Stimulated activated naive CD4-positive, alpha-beta T cell (primary cell): Measurements from ENCODE around the gene ZNF155.
"Not testable (repeated sequence)": the region's sequence is repeated elsewhere in the genome, so short reads cannot be mapped to it uniquely, and the experiment has no call there.

Experiments used
- DNase-seq, 6 experiments: peaks; one replicate each; lab custom pipeline; 2025; lab: John Stamatoyannopoulos, UW

Gene ZNF155

GRCh38 chr19:43983912-43984686, at the start of gene ZNF155:
ZNF155 (plus strand) TSS chr19:43984188; CDS start chr19:43988544, 4,356 bp downstream.
- peak; percentile 41 to 74 (median 56) for DNase-seq

GRCh38 chr19:43934985-43935708, 48.8 kb upstream of the ZNF155 start, which contains the start of gene ZNF45:
ZNF45 (minus strand) TSS chr19:43935282; CDS start chr19:43922185, 13,097 bp downstream.
- peak; percentile 72 to 87 (median 81) for DNase-seq

- peak in 1 of 6 experiments; percentile 1 for DNase-seq
These were observed 47.8 kb upstream of the ZNF155 start for GRCh38 chr19:43936188-43936587.

- DNase-seq, result no peak
These were observed 44.3 kb upstream of the ZNF155 start for GRCh38 chr19:43939557-43940260.

- DNase-seq, result no peak
These were observed 43.3 kb upstream of the ZNF155 start for GRCh38 chr19:43940719-43941118.

- no peak for DNase-seq
These were observed 42.8 kb upstream of the ZNF155 start for GRCh38 chr19:43941209-43941608.

- DNase-seq, result not testable (repeated sequence)
These were observed 36.6 kb upstream of the ZNF155 start for GRCh38 chr19:43947412-43947811.

- not testable (repeated sequence) for DNase-seq
These were observed 34.2 kb upstream of the ZNF155 start for GRCh38 chr19:43949803-43950202.

GRCh38 chr19:43950834-43951645, 32.9 kb upstream of the ZNF155 start, which contains the start of gene ZNF221:
ZNF221 (plus strand) TSS chr19:43951228; CDS start chr19:43962727, 11,499 bp downstream.
- DNase-seq, result peak in 4 of 6 experiments; percentile 16 to 40 (median 30)

- DNase-seq, result no peak
These were observed 27.2 kb upstream of the ZNF155 start for GRCh38 chr19:43956827-43957226.

GRCh38 chr19:43957891-43958290, 26.1 kb upstream of the ZNF155 start:
- no peak for DNase-seq

GRCh38 chr19:43960411-43960810, 23.6 kb upstream of the ZNF155 start:
- DNase-seq, result no peak

- DNase-seq, result no peak
These were observed 17.8 kb upstream of the ZNF155 start for GRCh38 chr19:43966079-43966694.

- no peak for DNase-seq
These were observed 7.3 kb upstream of the ZNF155 start for GRCh38 chr19:43976732-43977131.

- peak in 1 of 6 experiments; percentile 15 for DNase-seq
These were observed 460 bp upstream of the ZNF155 start for GRCh38 chr19:43983544-43983911.

GRCh38 chr19:43984687-43985000, 656 bp downstream of the ZNF155 start:
- DNase-seq, result peak in 1 of 6 experiments; percentile 10

- no peak for DNase-seq
These were observed 13.8 kb downstream of the ZNF155 start for GRCh38 chr19:43997631-43998290.

GRCh38 chr19:44002212-44002565, 18.2 kb downstream of the ZNF155 start:
- DNase-seq, result no peak

GRCh38 chr19:44002566-44003460, 18.8 kb downstream of the ZNF155 start, which contains the start of gene ZNF230:
ZNF230 (plus strand) TSS chr19:44002957; CDS start chr19:44007079, 4,122 bp downstream.
- peak; percentile 51 to 81 (median 74) for DNase-seq
